Lower leg skin (tissue), 3 donors: Measurements from ENCODE around the gene HAUS3.

Source experiments
- POLR2A ChIP-seq, 2 donors: fragments of 450-650 bp; IDR thresholded peaks; one replicate each; pipeline ENCODE4 v1.6.1; 2016 to 2017; ENCODE audit warnings: antibody characterized with exemption in 2 of 2, mild to moderate bottlenecking in 1 of 2, moderate library complexity in 1 of 2
- TF ChIP-seq, protein P1 (sequence below), 3 donors: fragments of 450-650 bp; IDR thresholded peaks; one replicate each; pipeline ENCODE4 v1.5.1; 2016; ENCODE audit warnings: antibody characterized with exemption in 3 of 3, mild to moderate bottlenecking in 3 of 3, moderate library complexity in 2 of 3

DNA sequence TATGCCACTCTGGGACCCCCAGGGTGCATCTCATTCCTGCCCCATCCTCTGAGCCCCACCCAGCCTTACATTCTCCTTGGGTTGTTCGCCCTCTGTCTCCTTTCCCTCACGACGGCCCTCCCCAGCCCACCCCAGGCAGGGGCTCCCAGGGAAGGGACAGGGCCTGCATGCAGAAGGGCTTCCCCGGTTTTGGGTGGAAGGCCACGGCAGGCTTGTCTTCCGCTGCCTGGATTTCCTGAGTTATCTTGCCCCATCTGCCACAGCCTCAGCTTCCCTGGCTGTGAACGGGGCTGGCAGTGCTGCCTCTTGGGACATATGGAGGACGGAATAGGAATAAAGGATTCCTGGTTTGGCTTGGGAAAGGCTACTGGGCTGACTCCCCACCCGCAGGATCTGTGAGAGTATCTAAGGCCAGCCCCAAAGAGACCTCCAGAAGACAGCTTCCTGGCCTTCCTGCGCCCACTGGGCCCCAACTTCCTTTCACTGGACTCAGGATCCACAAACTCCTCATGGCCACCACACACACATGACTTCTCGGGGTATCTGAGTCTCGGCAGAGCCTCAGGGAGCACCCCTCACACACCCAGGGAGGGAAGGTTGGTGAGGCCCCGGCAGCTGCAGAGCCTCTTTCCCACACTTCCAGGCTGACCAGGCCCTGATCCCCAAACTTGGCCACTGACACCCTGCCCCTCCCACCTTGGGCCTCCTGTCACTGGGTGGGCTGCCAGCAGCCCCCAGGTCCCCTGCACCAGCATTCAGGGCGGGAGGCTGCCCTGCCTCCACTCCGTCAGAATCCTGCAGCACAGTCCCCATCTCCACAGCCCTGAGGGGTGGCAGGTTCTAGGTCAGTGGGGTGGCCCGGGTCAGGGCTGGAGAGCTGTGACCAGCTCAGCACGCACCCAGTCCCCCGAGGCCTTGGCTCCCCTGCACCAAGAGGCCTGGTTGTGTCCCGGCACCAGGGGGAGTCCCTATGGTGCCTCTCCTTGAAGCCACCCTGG lies 23.5 kb upstream of the HAUS3 start:
- TF ChIP-seq POLR2A (IDR thresholded peaks at IDR 0.05): no peak
- TF ChIP-seq, protein P1, sequence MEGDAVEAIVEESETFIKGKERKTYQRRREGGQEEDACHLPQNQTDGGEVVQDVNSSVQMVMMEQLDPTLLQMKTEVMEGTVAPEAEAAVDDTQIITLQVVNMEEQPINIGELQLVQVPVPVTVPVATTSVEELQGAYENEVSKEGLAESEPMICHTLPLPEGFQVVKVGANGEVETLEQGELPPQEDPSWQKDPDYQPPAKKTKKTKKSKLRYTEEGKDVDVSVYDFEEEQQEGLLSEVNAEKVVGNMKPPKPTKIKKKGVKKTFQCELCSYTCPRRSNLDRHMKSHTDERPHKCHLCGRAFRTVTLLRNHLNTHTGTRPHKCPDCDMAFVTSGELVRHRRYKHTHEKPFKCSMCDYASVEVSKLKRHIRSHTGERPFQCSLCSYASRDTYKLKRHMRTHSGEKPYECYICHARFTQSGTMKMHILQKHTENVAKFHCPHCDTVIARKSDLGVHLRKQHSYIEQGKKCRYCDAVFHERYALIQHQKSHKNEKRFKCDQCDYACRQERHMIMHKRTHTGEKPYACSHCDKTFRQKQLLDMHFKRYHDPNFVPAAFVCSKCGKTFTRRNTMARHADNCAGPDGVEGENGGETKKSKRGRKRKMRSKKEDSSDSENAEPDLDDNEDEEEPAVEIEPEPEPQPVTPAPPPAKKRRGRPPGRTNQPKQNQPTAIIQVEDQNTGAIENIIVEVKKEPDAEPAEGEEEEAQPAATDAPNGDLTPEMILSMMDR (IDR thresholded peaks at IDR 0.05): no peak
